Measurements from ENCODE around the gene ZNF76.

The ZNF76 gene

DNA sequence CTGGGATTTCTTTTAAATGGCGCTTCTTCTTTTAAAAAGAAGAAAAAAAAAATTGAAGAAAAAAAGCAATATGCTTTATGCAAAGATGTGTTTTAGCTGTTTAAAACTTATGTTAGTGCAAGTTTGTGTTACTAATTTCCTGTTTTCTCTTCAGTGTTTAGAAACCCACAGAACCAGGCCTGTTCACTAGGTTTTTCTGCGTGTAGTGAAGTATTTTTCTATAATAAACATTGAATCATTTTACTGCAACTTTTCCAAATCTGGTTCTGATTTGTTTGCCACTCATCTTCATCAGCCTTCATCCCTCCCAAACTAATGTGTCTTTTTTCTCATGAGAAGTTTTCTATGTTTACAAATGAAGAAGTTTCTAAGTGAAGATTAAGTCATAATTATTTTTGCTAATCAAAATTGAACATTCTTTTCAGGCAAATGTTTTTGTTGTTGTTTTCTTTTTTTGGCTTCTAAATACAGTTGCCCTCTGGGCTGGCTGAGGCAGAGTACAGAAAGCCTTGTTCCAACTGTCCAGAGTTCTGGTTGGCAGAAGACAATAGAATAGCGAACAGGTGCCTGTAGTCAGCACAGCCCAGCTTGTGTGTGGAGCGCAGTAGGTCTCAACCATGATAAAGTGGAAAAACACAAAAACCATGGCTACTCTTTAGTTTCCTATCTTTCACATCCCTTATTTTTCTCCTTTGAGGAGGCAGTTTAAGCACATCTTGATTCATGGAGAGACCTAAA is 14.5 kb downstream of the ZNF76 start:
- DNase-seq: no peak

DNA sequence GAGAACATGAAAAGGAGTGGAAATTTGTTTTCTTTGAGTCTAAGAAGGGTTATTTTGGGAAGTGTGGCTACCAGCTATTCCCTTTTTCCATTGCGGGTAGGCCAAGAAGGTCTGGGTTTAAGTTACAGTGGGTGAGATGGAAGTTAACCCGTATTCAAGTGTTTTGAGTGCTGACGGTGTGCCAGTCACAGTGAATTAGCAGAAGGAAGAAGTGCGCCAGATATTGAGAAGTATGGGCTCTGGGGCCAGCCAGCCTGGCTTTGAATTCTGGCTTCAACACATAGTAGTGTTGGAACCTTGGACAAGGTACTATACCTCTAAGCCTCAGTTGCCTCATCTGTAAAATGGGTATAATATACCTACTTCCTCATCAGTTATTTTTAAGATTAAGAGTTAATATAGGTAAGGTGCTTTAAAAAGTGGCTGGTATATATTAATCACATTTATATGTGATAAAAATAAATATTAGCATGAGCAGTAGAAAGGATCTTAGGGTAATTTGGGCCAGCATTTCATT is 16.3 kb downstream of the ZNF76 start:
- no peak for DNase-seq

DNA sequence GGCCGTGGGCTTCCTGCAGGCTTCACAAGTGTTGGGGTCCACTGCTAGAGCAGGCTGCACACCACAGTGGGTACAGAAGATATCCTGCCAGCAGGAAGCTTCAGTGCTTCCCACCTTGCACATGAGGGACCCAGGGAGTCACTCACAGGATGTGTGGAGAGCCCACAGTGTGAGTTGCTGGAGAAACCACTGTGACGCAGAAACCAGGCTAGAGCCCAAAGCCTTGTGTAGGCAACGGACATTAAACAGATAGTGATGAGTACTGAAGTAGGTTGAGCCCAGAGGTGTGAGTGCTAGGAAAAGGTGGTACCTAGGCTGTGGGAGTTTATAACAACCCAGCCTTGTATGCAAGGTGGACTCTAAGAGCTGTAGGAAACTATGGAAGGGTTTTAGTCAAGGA is 19.2 kb downstream of the ZNF76 start:
- no peak for DNase-seq

DNA sequence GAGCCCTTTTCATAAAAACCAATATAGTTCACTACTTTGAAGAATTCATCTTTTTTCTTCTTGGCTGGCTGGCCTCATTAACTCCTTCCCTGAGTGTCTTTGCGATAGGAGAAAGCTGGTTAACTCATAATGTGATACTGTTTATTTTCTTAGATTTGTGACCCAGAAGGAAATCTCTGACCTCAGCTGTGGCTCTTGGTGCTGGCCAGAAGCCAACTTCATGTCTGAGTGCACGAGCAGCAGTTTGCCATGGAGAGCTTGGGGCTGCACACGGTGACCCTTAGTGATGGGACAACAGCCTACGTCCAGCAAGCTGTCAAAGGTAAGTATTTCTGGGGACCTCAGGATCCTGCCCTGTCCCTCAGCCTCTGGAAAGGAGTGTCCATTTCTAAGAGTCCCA is 21.4 kb downstream of the ZNF76 start:
- no peak for DNase-seq

DNA sequence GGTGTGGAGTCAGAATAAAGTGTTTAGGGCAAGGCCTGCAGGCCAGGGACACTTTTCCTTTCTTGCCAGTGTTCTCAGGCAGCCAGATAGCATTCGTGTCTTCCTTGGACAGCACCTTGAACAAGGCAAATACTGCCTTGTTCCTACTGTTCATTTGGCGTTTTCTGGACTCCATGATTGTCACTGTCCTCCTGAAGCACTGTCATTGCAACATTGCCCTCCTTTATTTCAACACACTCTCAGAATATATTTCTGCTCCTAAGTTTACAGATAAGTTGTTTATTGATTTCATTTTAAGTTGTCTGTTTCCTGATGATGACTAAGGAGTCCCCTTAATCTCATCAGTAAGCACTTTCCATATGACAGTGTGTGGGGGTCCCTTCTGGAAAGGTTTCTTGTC is 22.9 kb downstream of the ZNF76 start:
- DNase-seq: no peak

DNA sequence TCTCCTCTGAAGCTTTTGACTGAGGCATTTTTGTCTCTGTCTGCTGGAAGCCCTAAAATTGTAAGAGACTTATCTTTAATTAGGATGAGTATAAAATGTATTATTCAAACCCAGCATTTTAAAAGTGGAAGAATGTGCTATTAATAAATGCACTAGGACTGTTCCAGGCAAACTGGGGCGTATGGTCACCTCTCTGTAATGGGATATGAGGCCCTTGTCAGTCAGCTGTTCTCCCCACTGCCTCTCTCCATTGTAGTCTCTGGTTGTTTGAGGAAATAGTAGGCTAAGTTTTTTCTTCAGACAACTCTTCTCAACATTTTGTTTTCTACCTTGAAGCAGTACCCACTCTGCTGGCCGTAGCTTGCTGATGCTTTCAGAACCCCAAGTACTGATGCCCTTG is 23.8 kb downstream of the ZNF76 start:
- DNase-seq: no peak

DNA sequence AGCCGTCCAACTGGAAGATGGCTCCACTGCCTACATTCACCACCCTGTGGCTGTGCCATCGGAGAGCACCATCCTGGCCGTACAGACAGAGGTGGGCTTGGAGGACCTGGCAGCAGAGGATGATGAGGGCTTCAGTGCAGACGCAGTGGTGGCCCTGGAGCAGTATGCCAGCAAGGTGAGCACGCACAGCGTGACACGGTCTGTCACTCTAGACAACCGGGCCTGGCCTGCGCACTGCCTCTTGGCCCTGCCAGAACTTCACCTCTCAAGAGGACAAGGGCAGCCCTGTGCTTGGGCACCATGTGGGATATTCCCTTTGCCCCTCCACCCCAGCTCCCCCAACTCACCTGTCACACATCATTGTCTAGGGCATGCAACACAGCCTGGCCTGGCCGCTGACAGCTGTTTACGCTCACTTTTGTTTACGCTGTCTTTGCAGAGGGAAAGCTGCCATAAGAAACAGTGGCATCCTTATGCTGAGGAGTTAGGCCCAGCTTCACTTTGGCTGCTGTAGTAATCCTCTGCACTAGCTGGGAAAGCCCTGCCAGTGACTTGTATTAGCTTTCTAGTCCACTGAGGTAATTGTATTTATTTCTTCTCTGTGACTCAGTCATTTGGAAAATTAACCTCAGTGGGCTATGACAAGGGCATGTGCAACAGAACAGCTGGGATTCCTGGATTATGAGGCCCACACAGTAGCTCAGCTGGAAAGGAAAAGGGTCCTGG is 28.3 kb downstream of the ZNF76 start:
- no peak for DNase-seq

DNA sequence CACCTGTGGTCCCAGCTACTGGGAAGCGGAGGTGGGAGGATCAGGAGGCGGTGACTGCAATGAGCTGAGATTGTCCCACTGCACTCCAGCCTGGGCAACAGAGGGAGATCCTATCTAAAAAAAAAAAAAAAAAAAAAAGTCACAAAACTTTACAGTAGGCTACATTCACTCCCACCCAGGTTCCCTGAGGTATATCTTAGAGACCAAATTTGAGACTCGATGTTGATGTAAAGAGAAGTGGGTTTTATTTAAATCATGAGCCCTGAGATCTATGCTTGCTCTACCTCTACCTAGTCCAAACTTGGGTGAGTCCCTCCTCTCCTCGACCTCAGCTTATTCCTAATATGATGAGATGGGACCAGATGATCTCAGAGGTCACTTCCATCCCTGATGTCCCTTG is 29.3 kb downstream of the ZNF76 start:
- DNase-seq: no peak

DNA sequence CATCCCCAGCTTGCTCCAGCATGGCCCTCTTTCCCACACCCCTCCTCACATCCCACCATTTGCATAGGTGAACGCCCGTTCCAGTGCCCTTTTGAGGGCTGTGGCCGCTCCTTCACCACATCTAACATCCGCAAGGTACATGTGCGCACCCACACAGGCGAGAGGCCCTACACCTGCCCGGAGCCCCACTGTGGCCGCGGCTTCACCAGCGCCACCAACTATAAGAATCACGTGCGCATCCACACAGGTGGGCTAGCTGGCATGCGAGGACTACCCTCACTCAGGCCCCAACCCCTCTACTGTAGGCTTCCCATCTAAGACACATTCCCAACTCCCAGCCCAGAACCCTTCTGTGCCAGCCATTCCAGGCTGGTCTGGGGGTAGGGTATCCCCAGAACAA is 32.0 kb downstream of the ZNF76 start:
- DNase-seq: no peak

DNA sequence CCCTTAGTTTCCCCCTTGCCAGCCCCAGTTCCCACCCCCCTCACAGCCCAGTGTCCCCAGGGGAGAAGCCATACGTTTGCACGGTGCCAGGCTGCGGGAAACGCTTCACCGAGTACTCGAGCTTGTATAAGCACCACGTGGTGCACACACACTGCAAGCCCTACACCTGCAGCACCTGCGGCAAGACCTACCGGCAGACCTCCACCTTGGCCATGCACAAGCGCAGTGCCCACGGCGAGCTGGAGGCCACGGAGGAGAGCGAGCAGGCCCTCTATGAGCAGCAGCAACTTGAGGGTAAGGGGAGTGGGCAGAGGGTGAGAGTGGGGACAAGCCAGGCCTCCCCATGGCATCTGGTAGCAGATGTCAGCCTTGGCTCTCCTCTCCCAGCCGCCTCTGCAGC is 33.0 kb downstream of the ZNF76 start:
- no peak for DNase-seq

DNA sequence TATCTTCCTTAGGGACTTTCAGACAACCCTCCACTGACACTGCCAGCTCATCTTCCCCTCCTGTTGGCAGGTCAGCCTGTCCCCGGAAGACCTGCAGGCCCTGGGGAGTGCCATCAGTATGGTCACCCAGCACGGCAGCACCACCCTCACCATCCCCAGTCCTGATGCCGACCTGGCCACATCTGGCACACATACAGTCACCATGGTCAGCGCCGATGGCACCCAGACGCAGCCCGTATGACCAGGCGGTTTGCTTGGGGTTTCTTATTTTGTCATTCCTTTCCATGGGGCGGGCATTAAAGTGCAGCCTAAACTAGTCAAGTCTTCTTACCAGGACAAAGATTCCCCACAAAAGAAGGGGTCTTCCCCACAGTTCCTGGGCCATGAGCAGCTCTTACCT is 34.1 kb downstream of the ZNF76 start:
- no peak for DNase-seq

DNA sequence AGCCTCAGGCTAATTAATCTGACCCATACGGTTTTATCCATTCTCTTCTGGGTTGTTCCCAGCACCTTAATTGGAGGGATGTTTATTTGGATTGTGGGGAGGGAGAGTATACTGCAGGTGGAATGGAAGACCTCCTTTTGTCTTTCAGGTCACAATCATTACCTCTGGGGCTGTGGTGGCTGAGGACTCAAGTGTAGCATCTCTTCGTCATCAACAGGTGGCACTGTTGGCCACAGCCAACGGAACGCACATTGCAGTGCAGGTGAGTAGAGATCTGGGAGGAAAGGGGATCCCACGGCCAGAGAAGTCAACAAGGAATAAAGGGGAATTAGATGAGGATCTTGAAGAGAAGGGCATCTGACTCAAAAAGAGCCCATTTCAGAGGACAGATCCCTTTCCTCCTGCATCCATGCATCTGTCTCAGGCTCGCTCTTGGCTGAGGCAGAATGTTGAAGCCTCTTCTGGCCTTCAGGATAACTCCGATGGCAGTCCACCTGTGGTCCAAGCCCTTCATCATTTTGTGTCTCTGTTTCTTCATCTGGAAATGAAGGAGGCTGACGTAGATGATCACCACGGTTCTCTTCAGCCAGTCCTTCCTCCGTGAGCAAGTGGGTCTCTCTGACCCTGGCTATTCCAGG is 34.9 kb downstream of the ZNF76 start:
- DNase-seq: no peak

DNA sequence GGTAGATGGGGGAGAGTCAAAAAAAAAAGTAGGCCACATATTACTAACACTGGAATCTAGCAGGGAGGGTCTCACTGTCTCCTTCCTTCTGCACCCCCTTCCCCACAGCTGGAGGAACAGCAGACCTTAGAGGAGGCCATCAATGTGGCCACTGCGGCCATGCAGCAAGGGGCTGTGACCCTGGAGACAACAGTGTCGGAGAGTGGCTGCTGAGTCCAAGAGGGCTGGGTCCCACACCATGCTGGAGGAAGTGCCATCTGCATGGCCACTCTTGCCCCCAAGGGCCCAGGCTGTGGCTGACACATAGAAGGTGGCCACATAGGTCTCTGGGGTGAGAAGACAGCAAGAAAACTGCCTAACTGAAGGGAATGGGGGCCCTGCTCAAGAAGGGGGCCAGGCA is 35.5 kb downstream of the ZNF76 start:
- no peak for DNase-seq

DNA sequence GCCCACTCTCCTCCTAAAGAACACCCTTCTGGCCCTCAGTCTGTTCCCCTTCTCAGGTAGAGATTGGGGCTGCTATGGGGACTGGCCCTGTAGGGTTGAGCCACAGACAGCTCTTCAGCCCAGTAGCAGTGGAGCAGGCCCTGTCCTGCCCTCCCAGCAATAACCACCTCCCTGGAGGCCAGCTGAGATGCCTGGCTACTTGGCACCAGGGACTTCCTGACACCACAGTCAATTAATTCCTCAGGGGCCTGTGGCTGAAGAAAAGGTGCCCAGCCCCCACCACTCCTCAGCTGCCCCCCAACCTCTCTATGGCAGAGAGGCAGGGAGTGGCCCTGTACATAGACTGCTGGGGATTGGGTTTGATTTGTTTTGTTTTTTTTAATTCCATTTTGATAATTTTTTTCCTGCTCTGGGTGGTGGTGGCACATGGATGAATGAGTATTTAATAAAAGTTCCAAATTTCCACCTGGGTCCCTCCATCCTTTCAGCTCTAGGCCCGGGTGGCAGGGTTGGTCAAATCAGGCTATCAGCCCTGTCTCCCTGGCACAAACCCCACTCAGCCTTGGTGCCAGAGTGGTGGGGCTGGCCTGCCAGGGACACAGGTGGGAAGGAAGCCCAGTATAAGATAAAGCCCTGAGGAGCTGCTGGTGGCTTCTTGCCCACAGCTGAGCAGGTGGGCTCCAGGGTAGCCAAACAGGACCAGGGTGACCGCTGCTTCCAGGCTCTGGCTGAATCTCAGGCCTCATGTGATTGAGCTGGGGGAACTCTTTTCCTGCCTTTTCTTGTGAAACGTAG is 36.2 kb downstream of the ZNF76 start:
- no peak for DNase-seq

DNA sequence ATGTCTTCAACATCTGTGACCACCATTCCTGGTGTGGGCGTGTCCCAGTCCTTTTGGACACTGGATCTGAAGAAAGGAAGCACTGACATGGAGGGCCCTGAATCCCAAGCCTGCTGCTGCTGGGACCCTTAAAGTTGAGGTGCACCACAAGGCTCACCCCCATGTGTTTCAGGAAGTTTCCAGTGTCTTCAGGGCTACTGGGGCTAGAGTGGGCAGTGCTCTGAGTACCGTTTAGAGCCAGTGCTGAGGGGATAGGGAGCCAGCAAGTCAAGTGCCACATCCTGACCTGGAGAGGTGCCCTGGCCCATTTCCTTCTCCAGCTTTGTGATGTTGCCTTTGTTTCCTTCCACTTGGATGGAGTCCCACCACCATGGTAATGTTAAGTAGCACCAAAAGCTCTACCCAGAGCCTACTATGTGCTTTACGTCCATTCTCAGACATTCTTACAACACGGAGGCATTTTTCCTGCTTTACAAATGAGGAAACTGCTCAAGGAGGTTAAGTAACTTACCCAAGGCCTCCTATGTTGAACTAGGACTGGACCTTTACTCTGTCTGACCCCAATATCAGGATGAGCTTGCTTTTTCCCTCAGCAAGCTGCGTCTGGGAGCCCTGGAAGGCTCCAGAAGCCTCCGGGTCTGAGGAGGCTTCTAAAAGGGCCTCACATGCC is 37.5 kb downstream of the ZNF76 start:
- DNase-seq: no peak

DNA sequence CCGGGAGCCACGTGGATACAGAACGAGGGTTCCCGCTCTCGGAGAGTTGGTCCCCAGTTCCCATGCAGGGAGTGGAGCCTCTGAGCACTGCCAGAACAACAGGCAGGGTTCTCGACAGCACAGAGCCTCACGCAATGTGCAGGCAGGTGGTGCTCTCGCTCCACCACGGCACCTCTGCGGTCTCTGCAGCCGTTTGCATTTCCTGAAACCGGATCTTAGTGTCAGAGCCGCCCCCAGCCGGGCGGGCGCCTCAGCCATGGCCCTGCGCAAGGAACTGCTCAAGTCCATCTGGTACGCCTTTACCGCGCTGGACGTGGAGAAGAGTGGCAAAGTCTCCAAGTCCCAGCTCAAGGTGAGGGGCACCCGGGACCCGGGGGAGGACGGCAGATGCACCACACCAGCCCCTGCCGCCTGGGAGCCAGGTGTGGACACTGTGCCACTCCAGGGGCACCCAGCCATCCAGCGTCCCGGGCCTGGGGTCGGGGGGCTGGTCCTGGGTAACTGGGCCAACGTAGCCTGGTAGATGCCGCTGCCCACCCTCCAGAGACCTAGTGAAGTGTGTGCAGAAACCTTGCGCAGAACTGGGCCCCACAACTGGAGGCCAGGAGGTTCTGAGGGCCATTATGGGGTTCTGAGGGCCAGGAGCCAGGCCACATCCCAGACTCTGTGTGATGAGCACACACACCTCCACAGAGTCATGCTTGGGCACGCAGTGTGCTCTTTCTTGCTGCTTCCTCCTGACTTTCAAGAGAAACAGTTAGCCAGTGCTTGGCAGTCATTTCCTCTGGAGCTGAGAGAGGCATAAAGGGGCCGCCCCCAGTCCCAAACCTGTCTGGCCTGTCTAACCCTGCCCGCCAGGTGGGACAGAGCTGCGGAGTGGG is 38.3 kb downstream of the ZNF76 start, which contains the start of gene DEF6:
Gene DEF6, plus strand, starts transcription at position 218 of the 881 bp plus-strand sequence. Its CDS starts 39 bp downstream, at position 257.
- no peak for DNase-seq

DNA sequence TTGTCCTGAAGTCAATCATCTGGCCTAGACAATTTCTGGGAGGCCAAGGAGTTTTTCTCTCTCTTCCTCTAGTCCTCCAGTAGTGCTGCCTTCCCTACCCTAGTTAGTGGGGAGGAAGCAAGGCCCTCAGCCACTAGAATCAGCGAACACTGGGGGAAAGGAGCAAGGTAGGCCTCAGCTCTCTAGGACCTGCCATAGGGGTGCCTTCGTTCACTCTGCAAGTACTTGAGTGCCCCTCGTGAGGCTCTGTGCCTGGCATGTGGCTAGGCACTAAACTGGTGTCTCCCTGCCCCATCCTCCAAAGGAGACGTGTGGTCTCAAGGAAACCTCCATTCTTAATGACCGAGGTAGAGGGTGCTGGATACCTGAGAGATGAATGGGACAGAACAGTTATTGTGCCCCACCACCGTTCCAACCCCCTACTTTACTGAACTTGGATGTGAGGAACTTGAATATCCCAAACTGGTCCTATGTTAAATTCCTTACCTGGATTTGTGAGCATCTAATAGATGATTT is 39.1 kb downstream of the ZNF76 start:
- DNase-seq: no peak

DNA sequence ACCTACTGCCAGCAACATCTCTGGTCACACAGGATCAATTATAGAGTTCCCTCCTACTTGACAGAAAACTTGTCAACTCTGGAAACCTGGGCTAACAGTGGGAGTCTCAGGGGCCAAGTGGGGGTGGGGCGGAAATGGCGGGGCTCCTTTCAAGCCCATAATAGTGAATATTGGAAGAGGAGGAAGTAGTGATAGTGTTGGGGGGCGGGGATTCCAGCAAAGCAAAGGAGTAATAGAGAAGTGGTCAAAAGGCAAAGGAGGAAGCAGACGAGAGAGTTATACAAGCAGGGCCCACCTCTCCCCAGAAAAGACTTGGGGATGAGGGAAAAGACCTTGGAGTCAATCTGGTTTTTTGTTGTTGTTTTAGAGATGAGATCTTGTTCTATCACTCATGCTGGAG is 40.1 kb downstream of the ZNF76 start:
- no peak for DNase-seq

DNA sequence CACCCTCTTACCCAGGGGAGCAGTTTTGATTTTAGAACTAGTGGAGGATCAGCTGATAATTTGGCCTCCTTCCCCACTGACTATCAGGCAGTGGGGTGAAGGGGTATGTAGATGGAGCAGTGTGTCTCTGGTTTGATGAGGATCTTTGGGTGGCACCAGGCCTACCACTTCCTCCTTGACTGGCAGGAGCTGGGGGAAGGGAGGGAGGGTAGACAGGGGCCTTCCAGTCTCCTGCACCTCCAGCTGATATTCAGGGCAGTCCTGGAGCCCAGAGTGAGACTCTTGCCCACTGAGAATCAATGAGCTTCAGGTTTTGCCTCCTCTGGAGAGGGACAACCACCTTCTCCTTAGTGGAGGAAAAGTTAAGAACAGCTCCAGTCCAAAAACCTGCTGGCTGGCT is 41.3 kb downstream of the ZNF76 start:
- DNase-seq: no peak

DNA sequence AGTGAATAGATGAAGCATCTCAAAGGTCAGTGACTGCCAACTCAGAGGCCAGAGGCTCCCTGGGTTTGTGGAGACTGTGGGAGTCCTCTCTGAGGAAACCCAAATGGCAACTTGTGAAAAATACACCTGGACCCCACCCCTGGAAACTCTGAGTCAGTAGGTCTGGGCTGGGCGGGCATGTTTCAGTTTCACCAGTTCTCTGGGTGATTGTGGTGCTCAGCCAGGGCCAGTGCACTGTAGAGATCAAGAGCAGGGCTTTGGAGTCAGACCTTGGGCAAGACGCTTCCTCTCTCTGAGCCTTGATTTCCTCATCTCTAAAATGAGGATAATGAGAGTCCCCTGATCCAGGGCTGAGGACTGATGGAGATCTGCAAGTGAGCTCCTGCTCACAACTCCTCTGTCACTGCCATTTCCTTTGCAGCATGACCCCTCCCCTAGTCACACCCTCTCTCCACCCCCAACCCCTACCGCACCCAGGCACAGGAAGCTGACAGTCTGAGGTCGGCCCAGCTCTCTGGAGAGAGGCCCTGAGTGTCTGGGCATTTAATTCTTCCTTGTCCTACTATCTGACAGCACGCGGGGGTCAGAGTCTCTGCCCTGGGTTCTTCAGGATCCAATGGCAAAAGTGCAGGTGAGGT is 43.2 kb downstream of the ZNF76 start:
- no peak for DNase-seq

DNA sequence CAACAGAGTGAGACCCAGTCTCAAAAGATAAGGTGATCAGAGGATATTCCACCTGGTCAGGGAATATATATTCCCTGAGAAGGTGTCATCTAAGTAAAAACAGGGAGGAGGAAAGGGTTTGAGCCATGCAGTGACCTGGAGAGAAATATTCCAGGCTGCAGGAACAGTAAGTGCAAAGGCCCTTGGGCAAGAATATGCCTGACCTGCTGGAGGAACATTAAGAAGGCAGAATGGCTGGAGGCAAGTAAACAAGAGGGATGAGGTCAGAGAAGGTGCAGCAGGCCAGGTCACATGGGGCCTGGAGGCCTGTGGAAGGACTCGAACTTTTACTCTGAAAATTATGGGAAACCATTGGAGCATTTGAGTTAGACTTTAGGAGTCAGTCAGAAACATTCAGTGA is 44.8 kb downstream of the ZNF76 start:
- DNase-seq: no peak

Measured in NCI-H1048 (cell line).